Right lobe of liver (tissue), 4 donors: ENCODE results near the gene SIX5.

Source experiments
- POLR2A ChIP-seq: fragments of 450-650 bp; IDR thresholded peaks from one replicate; pipeline ENCODE4 v1.6.1; 2017; ENCODE audit warnings: antibody characterized with exemption, mild to moderate bottlenecking
- TF ChIP-seq, protein P1 (sequence below), 4 donors: fragments of 200-600 bp in 3 of 4; fragments of 450-650 bp in 1 of 4; IDR thresholded peaks; one replicate each; pipeline versions ENCODE4 v1.5.1 to v1.8.0; 2016 to 2022; ENCODE audit warnings: antibody characterized with exemption in 4 of 4, mild to moderate bottlenecking in 2 of 4
- donor health status: DM: no; HTN: no; CAD: no.
- donor health status: DM: no; HTN: no; CAD: no.
- donor health status: DM: no; HTN: yes; CAD: no.

DNA sequence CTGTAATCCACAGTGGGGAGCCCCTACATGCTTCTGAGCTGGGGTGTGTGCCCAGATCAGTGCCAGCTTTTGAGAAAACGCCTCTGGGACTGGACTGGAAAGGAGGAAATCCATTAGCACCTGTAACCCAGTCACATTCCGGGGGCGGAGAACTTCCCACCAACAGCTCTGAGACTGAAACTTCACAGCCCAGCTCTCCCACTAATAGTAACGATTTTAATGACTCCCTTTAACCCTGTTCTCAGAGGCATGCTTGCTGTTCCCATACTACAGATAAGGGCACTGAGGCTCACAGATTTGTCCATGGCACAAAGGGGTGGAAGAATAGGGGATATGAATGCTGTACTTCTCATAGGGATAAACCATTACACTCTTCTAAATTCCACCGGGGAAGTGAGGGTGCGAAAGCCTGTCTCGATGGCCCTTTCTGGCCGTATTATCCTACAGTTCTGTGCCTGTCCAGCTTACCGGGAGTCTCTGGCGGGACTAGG, 39.2 kb downstream of the SIX5 start:
- TF ChIP-seq POLR2A = no peak
- TF ChIP-seq, protein P1, sequence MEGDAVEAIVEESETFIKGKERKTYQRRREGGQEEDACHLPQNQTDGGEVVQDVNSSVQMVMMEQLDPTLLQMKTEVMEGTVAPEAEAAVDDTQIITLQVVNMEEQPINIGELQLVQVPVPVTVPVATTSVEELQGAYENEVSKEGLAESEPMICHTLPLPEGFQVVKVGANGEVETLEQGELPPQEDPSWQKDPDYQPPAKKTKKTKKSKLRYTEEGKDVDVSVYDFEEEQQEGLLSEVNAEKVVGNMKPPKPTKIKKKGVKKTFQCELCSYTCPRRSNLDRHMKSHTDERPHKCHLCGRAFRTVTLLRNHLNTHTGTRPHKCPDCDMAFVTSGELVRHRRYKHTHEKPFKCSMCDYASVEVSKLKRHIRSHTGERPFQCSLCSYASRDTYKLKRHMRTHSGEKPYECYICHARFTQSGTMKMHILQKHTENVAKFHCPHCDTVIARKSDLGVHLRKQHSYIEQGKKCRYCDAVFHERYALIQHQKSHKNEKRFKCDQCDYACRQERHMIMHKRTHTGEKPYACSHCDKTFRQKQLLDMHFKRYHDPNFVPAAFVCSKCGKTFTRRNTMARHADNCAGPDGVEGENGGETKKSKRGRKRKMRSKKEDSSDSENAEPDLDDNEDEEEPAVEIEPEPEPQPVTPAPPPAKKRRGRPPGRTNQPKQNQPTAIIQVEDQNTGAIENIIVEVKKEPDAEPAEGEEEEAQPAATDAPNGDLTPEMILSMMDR (IDR thresholded peaks at IDR 0.05) = no peak
